Mammary epithelial cell (primary cell): Measurements from ENCODE around the gene SERPINA6.
"Not testable (repeated sequence)": the region's sequence is repeated elsewhere in the genome, so short reads cannot be mapped to it uniquely, and the experiment has no call there.

Experiments
- EZH2 ChIP-seq: IDR thresholded peaks from 2 replicates; pipeline ENCODE4 v1.6.1; 2012; ENCODE audit warnings: low read length, inconsistent platforms, borderline replicate concordance
- TF ChIP-seq, protein P1 (sequence below), 2 donors: IDR thresholded peaks in 1 of 2; conservative IDR thresholded peaks in 1 of 2; 2 replicates each; pipeline ENCODE4 v1.5.1; 2011 to 2012; ENCODE audit warnings: inconsistent platforms in 2 of 2, low read length in 2 of 2, mild to moderate bottlenecking in 2 of 2, control low read depth in 1 of 2, low read depth in 1 of 2; ENCODE audit not compliant: insufficient read depth in 1 of 2; ENCODE audit errors: extremely low read depth in 1 of 2

DNA sequence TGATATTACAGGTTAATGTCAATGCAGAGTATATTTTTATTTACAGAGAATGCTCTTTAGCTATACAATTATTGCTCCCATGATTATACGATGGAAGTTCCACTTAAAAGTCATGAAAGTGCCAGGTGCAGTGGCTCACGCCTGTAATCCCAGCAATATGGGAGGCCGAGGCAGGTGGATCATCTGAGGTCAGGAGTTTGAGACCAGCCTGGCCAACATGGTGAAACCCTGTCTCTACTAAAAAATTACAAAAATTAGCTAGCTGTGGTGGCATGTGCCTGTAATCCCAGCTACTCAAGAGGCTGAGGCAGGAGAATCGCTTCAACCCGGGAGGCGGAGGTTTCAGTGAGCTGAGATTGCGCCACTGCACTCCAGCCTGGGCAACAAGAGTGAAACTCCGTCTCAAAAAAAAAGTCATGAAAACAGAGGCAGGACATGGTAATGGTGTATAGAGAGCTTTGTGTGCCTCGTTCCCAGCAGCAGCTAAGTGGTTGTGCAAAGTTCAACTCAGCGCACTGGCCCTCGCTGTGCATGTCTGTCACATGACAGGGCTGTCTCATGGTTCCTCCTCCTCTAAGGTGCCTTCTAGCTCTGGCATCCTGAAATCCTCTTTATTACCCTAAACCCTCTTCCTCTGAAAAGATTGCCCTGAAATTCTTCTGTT is 46.1 kb downstream of the SERPINA6 start:
- TF ChIP-seq, protein P1, sequence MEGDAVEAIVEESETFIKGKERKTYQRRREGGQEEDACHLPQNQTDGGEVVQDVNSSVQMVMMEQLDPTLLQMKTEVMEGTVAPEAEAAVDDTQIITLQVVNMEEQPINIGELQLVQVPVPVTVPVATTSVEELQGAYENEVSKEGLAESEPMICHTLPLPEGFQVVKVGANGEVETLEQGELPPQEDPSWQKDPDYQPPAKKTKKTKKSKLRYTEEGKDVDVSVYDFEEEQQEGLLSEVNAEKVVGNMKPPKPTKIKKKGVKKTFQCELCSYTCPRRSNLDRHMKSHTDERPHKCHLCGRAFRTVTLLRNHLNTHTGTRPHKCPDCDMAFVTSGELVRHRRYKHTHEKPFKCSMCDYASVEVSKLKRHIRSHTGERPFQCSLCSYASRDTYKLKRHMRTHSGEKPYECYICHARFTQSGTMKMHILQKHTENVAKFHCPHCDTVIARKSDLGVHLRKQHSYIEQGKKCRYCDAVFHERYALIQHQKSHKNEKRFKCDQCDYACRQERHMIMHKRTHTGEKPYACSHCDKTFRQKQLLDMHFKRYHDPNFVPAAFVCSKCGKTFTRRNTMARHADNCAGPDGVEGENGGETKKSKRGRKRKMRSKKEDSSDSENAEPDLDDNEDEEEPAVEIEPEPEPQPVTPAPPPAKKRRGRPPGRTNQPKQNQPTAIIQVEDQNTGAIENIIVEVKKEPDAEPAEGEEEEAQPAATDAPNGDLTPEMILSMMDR (conservative IDR thresholded peaks at IDR 0.05 in 1 of 2, IDR thresholded peaks at IDR 0.05 in 1 of 2; ENCODE audit: extremely low read depth in 1 of 2, insufficient read depth in 1 of 2, low read depth in 1 of 2, low read length in 2 of 2): not testable (repeated sequence)
- TF ChIP-seq EZH2: not testable (repeated sequence)
